Ovary (tissue), 9 donors: ENCODE results near the gene F2RL2. TPM values are rescaled to one million over a fixed set of nuclear protein-coding genes. Genes with fewer than 3 reads are reported as not detected.

ENCODE experiments used
- DNase-seq, 5 donors: peaks; one replicate each; pipeline ENCODE4 v3.0.0-alpha.2; 2019 to 2020
- H3K27ac ChIP-seq, 2 donors: fragments of 200-600 bp; one replicate each; pipeline versions ENCODE4 v1.5.1 to v1.8.0; 2019 to 2022
- H3K27me3 ChIP-seq: fragments of 200-600 bp; one replicate; pipeline ENCODE4 v1.8.0; 2022
- H3K36me3 ChIP-seq: fragments of 200-600 bp; sonication (generic); one replicate; pipeline ENCODE4 v1.5.1; 2019
- H3K4me1 ChIP-seq: one replicate; pipeline ENCODE4 v1.8.1; 2013; ENCODE audit warnings: mild to moderate bottlenecking, moderate library complexity; ENCODE audit not compliant: insufficient read depth
- H3K4me3 ChIP-seq: fragments of 200-600 bp; sonication (generic); one replicate; pipeline ENCODE4 v1.5.1; 2017
- H3K9me3 ChIP-seq, 2 donors: fragments of 200-600 bp in 1 of 2; sonication (generic) in 1 of 2; one replicate each; pipeline versions ENCODE4 v1.5.1 to v1.8.1; 2013 to 2019; ENCODE audit warnings: mild to moderate bottlenecking in 1 of 2, moderate library complexity in 1 of 2
- CTCF ChIP-seq, 3 donors: fragments of 450-650 bp in 2 of 3; fragments of 200-600 bp in 1 of 3; IDR thresholded peaks; one replicate each; pipeline versions ENCODE4 v1.5.1 to v1.8.0; 2016 to 2022; ENCODE audit warnings: antibody characterized with exemption in 3 of 3, mild to moderate bottlenecking in 1 of 3
- EP300 ChIP-seq: sonication (generic); formaldehyde crosslinking; IDR thresholded peaks from one replicate; pipeline ENCODE4 v1.6.1; 2017; ENCODE audit warnings: antibody characterized with exemption
- POLR2A ChIP-seq: fragments of 450-650 bp; IDR thresholded peaks from one replicate; pipeline ENCODE4 v1.6.1; 2017; ENCODE audit warnings: antibody characterized with exemption, mild to moderate bottlenecking, moderate library complexity
- WGBS, 3 donors: extraction: QIAGEN DNeasy Blood & Tissue Kit in 1 of 3; methylation state at CpG; one replicate each; pipeline versions ENCODE4 v1.1.5 to v1.1.7; 2013 to 2017; 5-methylcytosine and 5-hydroxymethylcytosine counted together
- intact Hi-C, 4 donors: fragments of 100-400 bp; cut with DNase I; formaldehyde crosslinking; loops; one replicate each; pipeline versions ENCODE4 v1.11.0 to v1.15.1; 2022 to 2023
- polyA plus RNA-seq, 2 donors: library from polyadenylated mRNA; stranded (reverse); fragments of 200-250 nt in 1 of 2; fragments of 350-450 nt in 1 of 2; fragmentation: Illumina TruSeq in 1 of 2; extraction: RNeasy Lipid Tissue Mini Kit (QIAGEN cat#74804) in 1 of 2; gene quantifications; one replicate each; pipeline ENCODE4 v1.2.3, GENCODE V29; 2013 to 2014
- total RNA-seq, 7 donors: library from RNA; depleted of rRNA in 2 of 7; stranded (reverse); fragments of >200 nt in 2 of 7; fragmentation: NEBNext Ultra II Directional in 3 of 7; extraction: Animal tissue kit (Norgen Biotek cat#: 25700) in 3 of 7; gene quantifications; one replicate each; pipeline versions ENCODE4 v1.1.0 to v1.2.4, GENCODE V29; 2016 to 2023
- donor health status: DM: no; HTN: no; CAD: no; lungs with moderate emphysema.
- donor health status: DM: no; HTN: no; CAD: no.
- donor health status: Bipolar disorder and iron deficiency.
- donor health status: DM: yes; HTN: yes; CAD: no.
- donor health status: DM: no; HTN: no; CAD: no.
- donor health status: DM: yes; HTN: yes; CAD: no.

Gene F2RL2
- total and polyA plus RNA-seq, 9 donors = 0.06 to 0.97 (median 0.15) TPM; not detected in 4

DNA sequence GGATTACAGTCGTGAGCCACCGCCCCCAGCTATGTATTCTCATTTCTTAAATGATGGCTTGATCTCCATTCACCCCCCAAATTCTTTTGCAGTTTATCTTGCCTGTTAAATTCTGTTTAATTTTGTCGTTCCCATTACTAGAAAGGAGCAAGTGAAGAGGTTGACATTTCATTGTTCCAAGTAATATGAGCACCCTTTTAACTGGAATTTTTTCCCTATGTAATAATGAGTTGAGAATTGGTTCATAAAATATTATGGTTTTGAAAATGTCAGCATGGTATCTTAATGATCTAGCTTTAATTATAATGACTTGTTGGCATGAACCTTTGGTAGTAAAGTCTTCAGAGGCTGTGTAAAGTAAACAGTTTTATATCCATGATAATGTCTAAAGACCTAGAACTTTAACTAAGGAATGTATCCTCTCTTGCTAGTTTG, 37.4 kb downstream of the F2RL2 start:
- Histone ChIP-seq H3K9me3 (no peaks in the 10 kb centered on the region), H3K27me3 (no peaks in the 10 kb centered on the region), H3K27ac (no peak overlapping the region), H3K4me1 (no peaks in the 10 kb centered on the region), H3K4me3 (no peak overlapping the region), H3K36me3 (no peaks in the 10 kb centered on the region)
- WGBS, 3 donors = 74 to 78% (median 75%) methylated on average over 3 of the region's 3 CpGs
- TF ChIP-seq EP300 (no peak), CTCF (IDR thresholded peaks at IDR 0.05) (no peak), POLR2A (no peak)
- DNase-seq = no peak
- intact Hi-C loops = loop anchor here in 1 of 4 donors (10.0 kb wide), 1 partner anchor 181 kb away; the partner anchor contains the start of gene IQGAP2

DNA sequence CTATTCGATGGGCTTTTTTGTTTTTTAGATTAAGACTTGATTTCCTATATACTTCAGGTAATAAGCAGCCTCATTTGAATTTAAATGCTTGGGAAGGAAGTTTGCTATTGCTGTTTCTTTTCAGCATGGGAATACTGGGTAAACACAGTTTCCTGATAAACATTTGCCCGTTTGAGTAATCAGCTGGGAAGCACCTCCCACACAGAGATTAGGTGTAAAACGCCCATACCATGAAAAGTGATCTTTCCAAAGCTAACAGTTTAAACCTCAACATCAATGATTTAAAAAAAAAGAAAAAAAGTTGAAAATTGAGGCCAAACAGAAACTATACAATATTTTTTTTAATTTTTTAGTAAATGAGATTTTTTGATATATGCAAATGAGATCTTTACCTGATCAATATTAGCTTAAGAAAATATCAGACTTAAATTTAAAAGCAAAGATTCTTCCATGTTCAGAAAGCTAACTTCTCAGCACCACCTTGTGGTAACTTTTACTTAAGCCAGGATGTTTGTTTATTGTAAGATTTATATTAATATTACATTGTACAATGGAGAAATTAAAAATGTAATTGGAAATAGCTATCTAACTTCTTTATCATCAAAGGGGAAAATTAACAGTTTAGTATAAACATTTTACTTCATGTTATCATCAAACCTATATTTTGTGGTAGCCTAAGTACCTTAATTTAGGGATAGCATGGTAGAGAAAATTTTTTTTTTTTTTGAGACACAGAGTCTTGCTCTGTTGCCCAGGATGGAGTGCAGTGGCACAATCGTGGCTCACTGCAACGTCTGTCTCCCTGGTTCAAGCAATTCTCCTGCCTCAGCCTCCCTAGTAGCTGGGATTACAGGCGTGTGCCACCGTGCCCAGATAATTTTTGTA, 39.8 kb downstream of the F2RL2 start:
- TF ChIP-seq CTCF (IDR thresholded peaks at IDR 0.05) (peak in 1 of 3 donors; percentile 5), POLR2A (no peak)
- WGBS, 3 donors = 36 to 41% (median 37%) methylated on average over 7 of the region's 7 CpGs
- intact Hi-C loops = loop anchor here in 2 of 4 donors (5.0 to 10.0 kb wide), 2 partner anchors 179 to 181 kb away; partner anchors contain the start of gene IQGAP2 (in 2 of the 2)
- H3K36me3 ChIP-seq = no peaks in the 10 kb centered on the region
- H3K4me1 ChIP-seq = no peaks in the 10 kb centered on the region
- H3K9me3 ChIP-seq = no peaks in the 10 kb centered on the region
- no peak for DNase-seq
- H3K4me3 ChIP-seq = no peak overlapping the region
- H3K27ac ChIP-seq = no peak overlapping the region
- H3K27me3 ChIP-seq = no peaks in the 10 kb centered on the region

GRCh38 chr5:76582230-76583162, 40.7 kb downstream of the F2RL2 start:
- H3K4me3 ChIP-seq = no peak overlapping the region
- H3K4me1 ChIP-seq = no peaks in the 10 kb centered on the region
- H3K36me3 ChIP-seq = no peaks in the 10 kb centered on the region
- intact Hi-C loops = loop anchor here in 2 of 4 donors (5.0 to 10.0 kb wide), 2 partner anchors 178 to 180 kb away; partner anchors contain the start of gene IQGAP2 (in 2 of the 2)
- H3K27ac ChIP-seq = no peak overlapping the region
- no peaks in the 10 kb centered on the region for H3K9me3 ChIP-seq
- no peak for DNase-seq
- 79 to 86% (median 82%) methylated on average over 6 of the region's 6 CpGs for WGBS, 3 donors
- TF ChIP-seq CTCF (IDR thresholded peaks at IDR 0.05) (no peak), POLR2A (no peak), EP300 (no peak)
- no peaks in the 10 kb centered on the region for H3K27me3 ChIP-seq

DNA sequence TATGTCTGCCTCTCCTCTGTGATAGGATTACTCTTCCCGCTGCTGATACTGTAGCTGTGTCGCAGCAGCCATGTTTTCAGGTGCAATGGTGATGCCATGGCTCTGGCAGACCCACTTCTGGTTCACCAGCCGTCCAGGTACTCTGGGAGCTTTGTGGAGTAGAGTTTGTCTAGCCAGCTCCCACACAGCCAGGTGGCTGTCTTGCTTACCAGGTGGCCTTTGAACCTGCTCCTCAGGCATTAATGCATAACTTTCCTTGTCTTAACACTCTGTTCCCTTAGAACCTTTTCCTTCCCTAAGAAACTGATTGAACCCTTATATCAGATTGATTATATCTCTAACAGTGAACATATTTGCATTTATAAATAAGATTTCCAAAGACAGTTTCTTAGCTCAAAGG, 42.2 kb downstream of the F2RL2 start:
- intact Hi-C loops = loop anchor here in 2 of 4 donors (5.0 to 10.0 kb wide), 2 partner anchors 176 to 179 kb away; partner anchors contain the start of gene IQGAP2 (in 2 of the 2)
- WGBS, 3 donors = 89 to 98% (median 89%) methylated on average over 3 of the region's 3 CpGs
- Histone ChIP-seq H3K27ac (no peak overlapping the region), H3K27me3 (no peaks in the 10 kb centered on the region), H3K36me3 (no peaks in the 10 kb centered on the region), H3K9me3 (no peaks in the 10 kb centered on the region), H3K4me3 (no peak overlapping the region), H3K4me1 (no peaks in the 10 kb centered on the region)
- no peak for DNase-seq
- TF ChIP-seq EP300 = no peak
- no peak for TF ChIP-seq POLR2A
- no peak for TF ChIP-seq CTCF (IDR thresholded peaks at IDR 0.05)
